Neutrophil (primary cell): ENCODE measurements around the gene IVNS1ABP.

Source experiments
- H3K27ac ChIP-seq: fragments of 200-600 bp; sonication (generic); 2 replicates; pipeline ENCODE4 v1.5.1; 2016; ENCODE audit warnings: mild to moderate bottlenecking, moderate library complexity
- H3K27me3 ChIP-seq: fragments of 200-600 bp; sonication (generic); 2 replicates; pipeline ENCODE4 v1.6.0; 2016; ENCODE audit warnings: mild to moderate bottlenecking
- H3K36me3 ChIP-seq: fragments of 200-600 bp; sonication (generic); 2 replicates; pipeline ENCODE4 v1.5.1; 2017
- H3K4me1 ChIP-seq, 2 experiments: fragments of 200-600 bp in 1 of 2; sonication (generic) in 1 of 2; 1 replicate in 1 of 2; 2 replicates in 1 of 2; pipeline versions ENCODE4 v1.5.1 to v1.6.1; 2013 to 2016; ENCODE audit warnings: low read depth in 1 of 2, low read length in 1 of 2, mild to moderate bottlenecking in 1 of 2, moderate library complexity in 1 of 2; ENCODE audit not compliant: control insufficient read depth in 1 of 2, insufficient read depth in 1 of 2
- H3K4me3 ChIP-seq, 2 experiments: fragments of 200-600 bp in 1 of 2; sonication (generic) in 1 of 2; 1 replicate in 1 of 2; 2 replicates in 1 of 2; pipeline ENCODE4 v1.5.1; 2013 to 2016; ENCODE audit warnings: low read depth in 1 of 2, low read length in 1 of 2, mild to moderate bottlenecking in 1 of 2, moderate library complexity in 1 of 2
- H3K9me3 ChIP-seq: fragments of 200-600 bp; sonication (generic); 2 replicates; pipeline ENCODE4 v1.5.1; 2016
- CTCF ChIP-seq: fragments of 200-600 bp; sonication (generic); IDR thresholded peaks from 2 replicates; pipeline ENCODE4 v1.5.1; 2016; ENCODE audit warnings: antibody characterized with exemption

Gene IVNS1ABP

GRCh38 chr1:185305419-185305818 is 11.6 kb downstream of the IVNS1ABP start:
- Histone ChIP-seq H3K27ac (peak overlapping the region; percentile 52), H3K9me3 (peaks cover 9% of the 10 kb centered on the region), H3K4me3 (no peak overlapping the region), H3K27me3 (no peaks in the 10 kb centered on the region), H3K36me3 (peaks cover 100% of the 10 kb centered on the region), H3K4me1 (peaks cover 13 to 15% of the 10 kb centered on the region in 2 experiments)
- no peak for TF ChIP-seq CTCF

GRCh38 chr1:185300152-185300551 is 16.9 kb downstream of the IVNS1ABP start:
- H3K36me3 ChIP-seq, result peaks cover 100% of the 10 kb centered on the region
- peaks cover 8% of the 10 kb centered on the region for H3K9me3 ChIP-seq
- peak overlapping the region; percentile 43 for H3K27ac ChIP-seq
- H3K4me3 ChIP-seq, result no peak overlapping the region
- no peaks in the 10 kb centered on the region for H3K4me1 ChIP-seq
- TF ChIP-seq CTCF, result no peak
- no peaks in the 10 kb centered on the region for H3K27me3 ChIP-seq

GRCh38 chr1:185297982-185298381 is 19.1 kb downstream of the IVNS1ABP start:
- H3K4me3 ChIP-seq, result no peak overlapping the region

GRCh38 chr1:185295091-185295490 is 22.0 kb downstream of the IVNS1ABP start:
- Histone ChIP-seq H3K27ac (peak overlapping the region; percentile 78), H3K4me3 (no peak overlapping the region), H3K9me3 (peaks cover 3% of the 10 kb centered on the region), H3K27me3 (no peaks in the 10 kb centered on the region), H3K4me1 (peaks cover 16 to 23% of the 10 kb centered on the region in 2 experiments), H3K36me3 (peaks cover 76% of the 10 kb centered on the region)
- TF ChIP-seq CTCF, result no peak

More at GRCh38 chr1:185297982-185298381, 19.1 kb downstream of the IVNS1ABP start:
- Histone ChIP-seq H3K4me1 (peaks cover under 1 to 3% of the 10 kb centered on the region in 2 experiments), H3K27me3 (no peaks in the 10 kb centered on the region), H3K27ac (peak overlapping the region; percentile 38), H3K9me3 (peaks cover 8% of the 10 kb centered on the region), H3K36me3 (peaks cover 100% of the 10 kb centered on the region)
- TF ChIP-seq CTCF, result no peak

- Histone ChIP-seq H3K4me1 (peaks cover 16 to 23% of the 10 kb centered on the region in 2 experiments), H3K9me3 (peaks cover 3% of the 10 kb centered on the region), H3K27me3 (no peaks in the 10 kb centered on the region), H3K4me3 (no peak overlapping the region), H3K27ac (peak overlapping the region; percentile 78), H3K36me3 (peaks cover 70% of the 10 kb centered on the region)
- TF ChIP-seq CTCF, result no peak
Observed at GRCh38 chr1:185293967-185294542, 23.0 kb downstream of the IVNS1ABP start.
